ENCODE measurements around the gene GNG12. TPM values are rescaled to one million over a fixed set of nuclear protein-coding genes. Genes with fewer than 3 reads are reported as not detected.

Gene GNG12
- total and polyA plus RNA-seq, 10 donors, result 15.2 to 102 (median 76.2) TPM

- no peak for DNase-seq
- intact Hi-C loops (cut with DNase I; ENCODE audit: low total_unique reads), result no loop called here
- peaks cover 7 to 48% (median 33%) of the 10 kb centered on the region in 6 donors for H3K4me1 ChIP-seq
- no peaks in the 10 kb centered on the region for H3K27me3 ChIP-seq (replicated peaks in 1 of 7)
- no peaks in the 10 kb centered on the region for H3K36me3 ChIP-seq
- no peak overlapping the region for H3K4me3 ChIP-seq
- TF ChIP-seq POLR2AphosphoS5 (IDR thresholded peaks at IDR 0.05) (no peak), CTCF (IDR thresholded peaks at IDR 0.05 in 8 of 11, conservative IDR thresholded peaks at IDR 0.05 in 3 of 11) (no peak), POLR2A (IDR thresholded peaks at IDR 0.05) (no peak)
- H3K27ac ChIP-seq, result no peak overlapping the region
- no peaks in the 10 kb centered on the region for H3K9me3 ChIP-seq
- 52 to 68% (median 56%) methylated on average over 7 of the region's 7 CpGs for WGBS, 5 donors
Measured at GRCh38 chr1:67711158-67711854, 122.0 kb downstream of the GNG12 start.

GRCh38 chr1:67710417-67710816 is 122.8 kb downstream of the GNG12 start:
- no peaks in the 10 kb centered on the region for H3K27me3 ChIP-seq (replicated peaks in 1 of 7)
- H3K4me1 ChIP-seq, result peaks cover 7 to 48% (median 33%) of the 10 kb centered on the region in 6 donors
- H3K36me3 ChIP-seq, result peaks cover 0 to 5% (median 2%) of the 10 kb centered on the region in 6 donors
- no peak for DNase-seq
- TF ChIP-seq POLR2AphosphoS5 (IDR thresholded peaks at IDR 0.05), result no peak
- TF ChIP-seq POLR2A (IDR thresholded peaks at IDR 0.05), result no peak
- no peak for TF ChIP-seq CTCF (IDR thresholded peaks at IDR 0.05 in 8 of 11, conservative IDR thresholded peaks at IDR 0.05 in 3 of 11)
- H3K27ac ChIP-seq, result no peak overlapping the region
- intact Hi-C loops (cut with DNase I; ENCODE audit: low total_unique reads), result no loop called here
- WGBS, 5 donors, result 51 to 83% (median 77%) methylated on average over 5 of the region's 5 CpGs
- no peaks in the 10 kb centered on the region for H3K9me3 ChIP-seq
- H3K4me3 ChIP-seq, result no peak overlapping the region

- Histone ChIP-seq H3K4me1 (peaks cover 7 to 35% (median 22%) of the 10 kb centered on the region in 6 donors), H3K27ac (peak overlapping the region in 1 of 8 donors; percentile 11)
- no peak for TF ChIP-seq CTCF (IDR thresholded peaks at IDR 0.05 in 8 of 11, conservative IDR thresholded peaks at IDR 0.05 in 3 of 11)
- no peak for TF ChIP-seq POLR2A (IDR thresholded peaks at IDR 0.05)
- no peak for TF ChIP-seq POLR2AphosphoS5 (IDR thresholded peaks at IDR 0.05)
Measured at GRCh38 chr1:67708606-67709005, 124.7 kb downstream of the GNG12 start.

GRCh38 chr1:67705735-67706453 is 127.4 kb downstream of the GNG12 start:
- 83 to 90% (median 87%) methylated on average over 10 of the region's 10 CpGs for WGBS, 5 donors
- Histone ChIP-seq H3K27ac (no peak overlapping the region), H3K9me3 (no peaks in the 10 kb centered on the region), H3K27me3 (replicated peaks in 1 of 7) (no peaks in the 10 kb centered on the region), H3K4me3 (no peak overlapping the region), H3K4me1 (peaks cover 0 to 8% (median 3%) of the 10 kb centered on the region in 6 donors), H3K36me3 (peaks cover 0 to 29% (median 2%) of the 10 kb centered on the region in 6 donors)
- no peak for DNase-seq
- TF ChIP-seq POLR2AphosphoS5 (IDR thresholded peaks at IDR 0.05), result no peak
- no peak for TF ChIP-seq POLR2A (IDR thresholded peaks at IDR 0.05)
- TF ChIP-seq CTCF (IDR thresholded peaks at IDR 0.05 in 8 of 11, conservative IDR thresholded peaks at IDR 0.05 in 3 of 11), result no peak
- intact Hi-C loops (cut with DNase I; ENCODE audit: low total_unique reads), result no loop called here

More at GRCh38 chr1:67708606-67709005, 124.7 kb downstream of the GNG12 start:
- no peaks in the 10 kb centered on the region for H3K27me3 ChIP-seq (replicated peaks in 1 of 7)
- intact Hi-C loops (cut with DNase I; ENCODE audit: low total_unique reads), result no loop called here
- H3K9me3 ChIP-seq, result no peaks in the 10 kb centered on the region
- H3K36me3 ChIP-seq, result peaks cover 0 to 23% (median 2%) of the 10 kb centered on the region in 6 donors
- 87 to 95% (median 91%) methylated on average over 8 of the region's 8 CpGs for WGBS, 5 donors
- DNase-seq, result no peak
- no peak overlapping the region for H3K4me3 ChIP-seq
